ENCODE measurements around the gene TOP2A. TPM values are rescaled to one million over a fixed set of nuclear protein-coding genes. Genes with fewer than 3 reads are reported as not detected.
"Not testable (repeated sequence)": the region's sequence is repeated elsewhere in the genome, so short reads cannot be mapped to it uniquely, and the experiment has no call there.

TOP2A gene
- polyA plus RNA-seq, 4 donors = 162 to 190 (median 179) TPM

- DNase-seq (ENCODE audit: low read depth in 4 of 4, low spot score in 3 of 4) = no peak
Measured at GRCh38 chr17:40431231-40431602, 13.5 kb upstream of the TOP2A start.

- DNase-seq (ENCODE audit: low read depth in 4 of 4, low spot score in 3 of 4) = no peak
Measured at GRCh38 chr17:40430272-40431230, 12.9 kb upstream of the TOP2A start.

GRCh38 chr17:40427002-40427491 lies 9.4 kb upstream of the TOP2A start:
- no peak for DNase-seq (ENCODE audit: low read depth in 4 of 4, low spot score in 3 of 4)

- DNase-seq (ENCODE audit: low read depth in 4 of 4, low spot score in 3 of 4) = no peak
Measured at GRCh38 chr17:40425741-40426140, 8.0 kb upstream of the TOP2A start.

GRCh38 chr17:40422990-40423633 lies 5.4 kb upstream of the TOP2A start:
- DNase-seq (ENCODE audit: low read depth in 4 of 4, low spot score in 3 of 4) = no peak

GRCh38 chr17:40419559-40420331 lies 2.0 kb upstream of the TOP2A start:
- DNase-seq (ENCODE audit: low read depth in 4 of 4, low spot score in 3 of 4) = no peak

- DNase-seq (ENCODE audit: low read depth in 4 of 4, low spot score in 3 of 4) = no peak
Measured at GRCh38 chr17:40418428-40418706, 671 bp upstream of the TOP2A start.

- no peak for DNase-seq (ENCODE audit: low read depth in 4 of 4, low spot score in 3 of 4)
Measured at GRCh38 chr17:40417258-40417608, 463 bp downstream of the TOP2A start.

GRCh38 chr17:40416671-40417070 lies 1.0 kb downstream of the TOP2A start:
- DNase-seq (ENCODE audit: low read depth in 4 of 4, low spot score in 3 of 4) = no peak

GRCh38 chr17:40415390-40415789 lies 2.3 kb downstream of the TOP2A start:
- DNase-seq (ENCODE audit: low read depth in 4 of 4, low spot score in 3 of 4) = no peak

- DNase-seq (ENCODE audit: low read depth in 4 of 4, low spot score in 3 of 4) = not testable (repeated sequence)
Measured at GRCh38 chr17:40414312-40414711, 3.4 kb downstream of the TOP2A start.

GRCh38 chr17:40412880-40413279 lies 4.8 kb downstream of the TOP2A start:
- DNase-seq (ENCODE audit: low read depth in 4 of 4, low spot score in 3 of 4) = no peak

- DNase-seq (ENCODE audit: low read depth in 4 of 4, low spot score in 3 of 4) = no peak
Measured at GRCh38 chr17:40411821-40412220, 5.9 kb downstream of the TOP2A start.

- DNase-seq (ENCODE audit: low read depth in 4 of 4, low spot score in 3 of 4) = no peak
Measured at GRCh38 chr17:40410082-40410481, 7.6 kb downstream of the TOP2A start.

GRCh38 chr17:40409540-40409939 lies 8.2 kb downstream of the TOP2A start:
- not testable (repeated sequence) for DNase-seq (ENCODE audit: low read depth in 4 of 4, low spot score in 3 of 4)

- no peak for DNase-seq (ENCODE audit: low read depth in 4 of 4, low spot score in 3 of 4)
Measured at GRCh38 chr17:40407460-40407859, 10.2 kb downstream of the TOP2A start.

GRCh38 chr17:40404003-40404402 lies 13.7 kb downstream of the TOP2A start:
- no peak for DNase-seq (ENCODE audit: low read depth in 4 of 4, low spot score in 3 of 4)

GRCh38 chr17:40402668-40403067 lies 15.0 kb downstream of the TOP2A start:
- no peak for DNase-seq (ENCODE audit: low read depth in 4 of 4, low spot score in 3 of 4)

- no peak for DNase-seq (ENCODE audit: low read depth in 4 of 4, low spot score in 3 of 4)
Measured at GRCh38 chr17:40399185-40399584, 18.5 kb downstream of the TOP2A start.

GRCh38 chr17:40386555-40386954 lies 31.1 kb downstream of the TOP2A start:
- not testable (repeated sequence) for DNase-seq (ENCODE audit: low read depth in 4 of 4, low spot score in 3 of 4)

- no peak for DNase-seq (ENCODE audit: low read depth in 4 of 4, low spot score in 3 of 4)
Measured at GRCh38 chr17:40382251-40382650, 35.4 kb downstream of the TOP2A start.
